Measurements from ENCODE around the gene HLA-DPB1.
"Not testable (repeated sequence)": the region's sequence is repeated elsewhere in the genome, so short reads cannot be mapped to it uniquely, and the experiment has no call there.

The HLA-DPB1 gene

DNA sequence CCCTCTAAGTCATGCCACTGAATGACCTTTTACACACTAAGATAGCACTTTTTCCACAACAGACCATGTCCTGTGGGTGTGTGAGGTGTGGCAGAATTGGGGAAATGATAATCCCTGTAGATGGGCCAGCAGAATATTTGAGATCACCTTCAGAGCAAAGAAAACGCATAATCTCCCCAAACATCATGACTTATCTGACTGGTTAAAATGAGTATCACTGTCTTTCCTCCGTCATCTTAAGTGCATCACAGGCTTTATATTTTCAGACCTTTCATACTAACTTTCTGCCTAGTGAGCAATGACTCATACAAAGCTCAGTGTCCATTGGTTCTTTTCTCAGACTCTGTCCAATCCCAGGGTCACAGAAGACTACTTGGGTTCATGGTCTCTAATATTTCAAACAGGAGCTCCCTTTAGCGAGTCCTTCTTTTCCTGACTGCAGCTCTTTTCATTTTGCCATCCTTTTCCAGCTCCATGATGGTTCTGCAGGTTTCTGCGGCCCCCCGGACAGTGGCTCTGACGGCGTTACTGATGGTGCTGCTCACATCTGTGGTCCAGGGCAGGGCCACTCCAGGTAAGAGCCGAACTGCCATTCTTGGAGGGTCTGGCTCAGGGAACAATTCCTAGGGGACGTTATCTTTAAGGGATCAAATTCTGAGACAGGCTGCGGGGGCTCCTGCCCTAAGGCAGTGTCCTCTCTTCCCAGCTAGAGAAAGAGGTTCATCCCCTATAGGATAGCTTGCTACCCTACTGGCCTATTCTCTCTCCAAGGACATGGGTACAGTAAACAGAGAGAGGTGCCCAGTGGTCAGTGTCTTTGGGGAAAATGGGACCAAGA is at the start of gene HLA-DPB1:
Gene HLA-DPB1 (plus strand): TSS at position 423 of the 838 bp plus-strand sequence. CDS start 52 bp downstream, at position 475.
- DNase-seq (ENCODE audit: low read depth) = no peak

- DNase-seq (ENCODE audit: low read depth) = no peak
Observed at GRCh38 chr6:33028220-33028849, 47.5 kb upstream of the HLA-DPB1 start.

DNA sequence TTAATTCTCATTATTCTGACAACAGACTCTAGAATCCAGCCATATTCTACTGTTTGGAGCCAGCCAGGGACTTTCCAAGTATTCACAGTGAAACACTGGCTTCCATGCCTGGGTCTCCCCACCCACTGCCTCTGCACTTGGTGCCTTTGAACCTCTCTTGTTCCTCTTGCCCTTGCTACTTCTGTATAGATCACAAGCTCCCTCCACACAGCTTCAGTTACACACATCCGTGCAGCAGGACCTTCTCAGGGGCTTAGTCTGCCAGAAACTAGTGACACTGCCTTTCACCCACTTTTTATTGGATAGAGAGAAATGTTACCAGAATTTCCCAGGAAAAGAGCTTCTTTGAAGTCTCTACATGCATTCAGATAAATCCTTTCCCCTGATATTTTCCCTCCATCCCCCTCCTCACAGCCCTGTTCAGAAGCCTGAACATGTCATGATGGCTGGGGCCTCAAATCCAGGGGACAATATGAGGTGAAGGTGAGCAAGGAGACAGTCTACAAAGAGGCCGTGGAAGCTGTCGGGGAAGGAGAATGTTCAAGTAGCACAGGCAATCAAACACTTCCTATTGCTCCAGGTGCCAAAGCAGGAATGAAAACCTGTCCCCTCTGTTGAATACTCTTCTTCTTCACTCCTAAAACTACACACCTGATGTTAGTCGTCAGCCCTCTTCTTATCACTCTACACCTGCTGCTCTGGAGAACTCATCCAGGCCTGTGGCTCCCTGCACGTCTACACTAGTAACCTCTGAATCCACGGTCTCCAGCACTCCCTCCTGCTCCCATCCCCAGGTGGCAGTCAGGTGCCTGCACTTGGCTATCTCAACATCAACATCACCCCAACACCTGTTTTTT is 46.2 kb upstream of the HLA-DPB1 start:
- DNase-seq (ENCODE audit: low read depth) = no peak

- DNase-seq (ENCODE audit: low read depth) = no peak
Observed at GRCh38 chr6:33030245-33030644, 45.5 kb upstream of the HLA-DPB1 start.

DNA sequence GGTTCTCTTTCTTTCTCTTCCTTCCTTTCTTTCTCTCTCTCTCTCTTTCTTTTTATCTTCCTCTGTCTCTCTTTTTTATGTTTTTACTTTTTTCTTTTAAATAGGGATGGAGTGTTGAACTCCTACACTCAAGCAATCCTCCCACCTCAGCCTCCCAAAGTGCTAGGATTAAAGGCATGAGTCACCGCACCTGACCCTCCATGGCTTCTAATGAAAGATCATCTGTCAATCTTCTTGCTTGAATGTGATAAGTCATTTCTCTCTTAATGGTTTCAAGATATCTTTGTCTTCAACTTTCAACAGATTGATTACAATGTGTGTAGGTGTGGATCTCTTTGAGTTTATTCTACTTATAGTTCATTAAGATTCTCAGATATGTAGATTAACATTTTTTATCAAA is 41.2 kb upstream of the HLA-DPB1 start:
- DNase-seq (ENCODE audit: low read depth) = no peak

DNA sequence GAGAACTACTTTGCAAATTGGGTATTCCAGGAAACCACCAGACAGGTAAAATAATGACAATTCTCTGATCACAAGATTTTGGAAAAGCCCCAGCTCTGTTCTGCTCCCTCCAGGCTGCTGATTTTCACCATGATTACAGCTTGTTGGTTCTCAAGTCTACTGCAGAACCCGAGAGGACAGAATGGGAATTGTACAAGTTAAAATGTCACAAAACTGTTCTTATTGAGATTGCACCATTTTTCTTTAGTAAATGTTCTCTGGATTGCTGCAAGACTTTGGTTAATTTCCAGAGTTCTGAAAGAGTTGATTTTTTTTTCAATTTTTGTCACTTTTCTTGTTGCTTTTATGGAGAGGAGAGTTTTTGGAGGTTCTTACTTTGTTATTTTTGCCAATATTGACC is 39.3 kb upstream of the HLA-DPB1 start:
- no peak for DNase-seq (ENCODE audit: low read depth)

GRCh38 chr6:33040157-33040556 is 35.6 kb upstream of the HLA-DPB1 start:
- DNase-seq (ENCODE audit: low read depth) = no peak

DNA sequence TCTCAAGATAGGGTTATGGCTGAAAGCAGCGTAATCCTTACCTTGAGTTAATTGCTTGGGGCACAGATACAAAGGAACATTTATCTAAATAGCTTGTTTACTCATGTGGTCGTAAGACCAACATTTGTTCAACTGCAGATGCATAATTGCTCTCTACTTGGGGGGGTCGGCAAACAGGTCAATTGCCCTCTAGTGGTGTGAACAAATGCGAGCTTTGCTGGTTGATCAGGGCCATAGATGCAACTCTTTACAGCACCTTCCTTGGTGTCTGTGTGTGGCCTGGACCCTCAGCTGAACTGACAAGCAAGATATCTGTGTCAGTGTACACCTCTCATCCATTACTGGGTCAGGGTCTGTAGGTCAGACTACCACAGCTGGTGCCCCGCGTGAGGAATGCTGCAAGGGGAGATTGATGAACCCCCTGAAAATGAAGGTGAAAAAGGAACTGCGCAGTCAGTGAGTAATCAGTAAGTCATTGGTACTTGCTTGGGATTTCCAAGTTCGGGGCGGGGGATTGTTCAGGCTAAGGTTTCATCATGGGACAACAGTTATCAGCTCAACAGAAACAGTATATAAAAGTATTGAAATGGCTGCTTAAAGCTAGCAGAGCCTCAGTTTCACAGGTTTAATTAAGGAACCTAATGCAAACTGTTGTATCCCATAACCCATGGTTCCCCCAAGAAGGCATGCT is 26.3 kb upstream of the HLA-DPB1 start:
- no peak for DNase-seq (ENCODE audit: low read depth)

GRCh38 chr6:33050014-33050810 is 25.6 kb upstream of the HLA-DPB1 start:
- no peak for DNase-seq (ENCODE audit: low read depth)

GRCh38 chr6:33052627-33053026 is 23.2 kb upstream of the HLA-DPB1 start:
- DNase-seq (ENCODE audit: low read depth) = no peak

- DNase-seq (ENCODE audit: low read depth) = no peak
Observed at GRCh38 chr6:33053230-33053629, 22.6 kb upstream of the HLA-DPB1 start.

DNA sequence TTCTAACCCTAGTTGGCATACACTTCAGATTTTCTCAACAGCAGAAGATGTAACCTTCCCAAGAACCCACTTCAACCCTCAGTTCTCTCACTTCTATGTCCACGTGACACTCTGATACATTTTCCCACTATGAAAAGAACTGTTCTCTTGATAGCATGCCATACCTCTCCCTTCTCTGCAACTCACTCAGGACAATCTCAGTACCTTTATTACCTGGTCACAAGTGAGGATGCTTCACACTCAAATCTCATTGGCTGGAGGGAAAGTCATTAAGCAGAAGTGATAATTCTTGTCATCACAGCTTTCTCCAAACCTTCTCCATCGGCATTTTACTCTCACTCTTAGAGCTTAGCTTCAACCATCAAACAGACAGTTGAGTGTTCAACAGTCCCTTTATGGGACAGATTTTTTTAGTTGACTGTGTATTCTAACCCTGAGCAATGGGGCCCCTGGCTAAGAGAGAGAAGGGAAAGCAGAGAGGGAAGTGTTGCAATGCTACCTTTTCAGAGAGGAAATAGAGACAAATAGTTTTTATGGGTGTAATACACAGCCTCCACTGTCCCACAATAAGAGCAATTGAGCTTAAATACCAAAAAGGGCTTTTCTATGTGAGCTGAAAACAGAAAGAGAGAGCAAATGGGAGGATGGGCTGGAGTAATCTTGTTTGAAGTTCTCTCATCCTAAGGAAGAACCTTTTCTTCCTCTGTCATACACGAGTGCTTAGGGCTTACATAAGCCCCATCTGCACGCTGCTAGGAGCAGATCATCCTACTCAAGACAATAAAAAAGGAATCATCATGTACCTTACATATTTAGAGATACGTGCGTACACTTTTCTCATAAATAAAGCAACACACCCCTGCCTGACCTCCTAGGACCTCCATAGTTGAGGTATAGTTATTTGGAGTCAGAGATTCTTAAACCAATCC is 18.3 kb upstream of the HLA-DPB1 start:
- DNase-seq (ENCODE audit: low read depth) = no peak

GRCh38 chr6:33061987-33062386 is 13.8 kb upstream of the HLA-DPB1 start:
- no peak for DNase-seq (ENCODE audit: low read depth)

- DNase-seq (ENCODE audit: low read depth) = not testable (repeated sequence)
Observed at GRCh38 chr6:33063435-33063834, 12.4 kb upstream of the HLA-DPB1 start.

DNA sequence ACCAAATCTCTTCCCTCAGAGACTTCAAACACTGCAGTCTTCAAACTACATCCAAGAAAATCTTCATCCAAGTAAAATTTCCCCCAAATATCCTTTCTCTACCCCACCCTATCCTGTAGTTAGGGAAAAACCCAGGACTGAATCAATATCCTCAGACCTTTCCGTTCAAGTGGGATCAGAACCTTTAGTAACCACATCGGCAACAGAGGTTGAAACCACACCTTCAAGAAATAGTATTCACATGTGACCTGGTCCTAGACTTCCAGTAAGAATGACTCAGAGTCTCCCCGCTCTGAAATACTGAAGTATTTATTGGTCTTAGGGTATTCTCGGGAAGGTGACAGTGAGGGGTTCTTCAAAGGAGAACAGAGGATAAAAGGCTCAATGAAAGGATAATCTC is 11.1 kb upstream of the HLA-DPB1 start:
- DNase-seq (ENCODE audit: low read depth) = no peak

- no peak for DNase-seq (ENCODE audit: low read depth)
Observed at GRCh38 chr6:33065312-33065711, 10.5 kb upstream of the HLA-DPB1 start.

DNA sequence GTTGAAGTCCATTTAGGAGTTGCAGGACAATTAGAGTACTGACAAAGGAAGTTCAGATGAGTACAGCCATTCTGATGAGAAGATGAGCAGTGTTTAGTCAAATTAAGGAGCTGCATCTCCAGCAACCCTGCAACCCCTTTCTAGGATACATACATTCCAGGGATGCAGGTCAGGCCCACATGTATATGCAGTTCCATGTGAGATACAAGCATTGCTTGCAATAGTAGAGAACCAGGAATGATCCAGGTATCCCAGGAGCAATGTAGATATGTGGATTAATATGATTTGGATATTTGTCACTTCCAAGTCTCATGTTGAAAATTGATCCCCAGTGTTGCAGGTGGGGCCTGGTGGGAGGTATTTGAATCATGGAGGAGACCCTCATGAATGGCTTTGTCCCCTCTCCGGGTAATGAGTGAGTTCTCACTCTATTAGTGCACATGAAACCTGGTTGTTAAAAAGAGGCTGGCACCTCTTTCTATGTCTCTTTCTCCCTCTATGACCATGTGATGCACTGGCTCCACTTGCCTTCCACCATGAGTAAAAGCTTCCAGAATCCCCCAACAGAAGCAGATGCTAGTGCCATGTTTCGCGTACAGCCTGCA is 8.8 kb upstream of the HLA-DPB1 start:
- no peak for DNase-seq (ENCODE audit: low read depth)

GRCh38 chr6:33069021-33069738 is 6.6 kb upstream of the HLA-DPB1 start:
- no peak for DNase-seq (ENCODE audit: low read depth)

GRCh38 chr6:33070909-33071308 is 4.9 kb upstream of the HLA-DPB1 start:
- no peak for DNase-seq (ENCODE audit: low read depth)

Data from activated T-helper 1 cell treated with Interleukin-2 at 50 U/mL for 16 hours (primary cell).